Adipose tissue (tissue), 3 donors: Measurements from ENCODE around the gene CHAF1A. TPM values are rescaled to one million over a fixed set of nuclear protein-coding genes. Genes with fewer than 3 reads are reported as not detected.
A peak's percentile ranks its signal among the peaks of the same experiment; 100 is the strongest.

Experiments used
- H3K27ac ChIP-seq: one replicate; pipeline ENCODE4 v1.5.1; 2013; ENCODE audit warnings: low read depth, low read length
- WGBS, 3 donors: extraction: QIAGEN DNeasy Blood & Tissue Kit; methylation state at CpG; one replicate each; pipeline ENCODE4 v1.1.7; 2013; 5-methylcytosine and 5-hydroxymethylcytosine counted together
- polyA plus RNA-seq, 3 donors: library from polyadenylated mRNA; stranded (reverse); fragments of 200-250 nt; gene quantifications; one replicate each; pipeline ENCODE4 v1.2.3, GENCODE V29; 2013
- donor health status: healthy with polysubstance abuse.
- donor health status: Bipolar disorder and iron deficiency.
- donor health status: healthy.

CHAF1A gene
- polyA plus RNA-seq, 3 donors = 3.0 to 7.9 (median 7.4) TPM

DNA sequence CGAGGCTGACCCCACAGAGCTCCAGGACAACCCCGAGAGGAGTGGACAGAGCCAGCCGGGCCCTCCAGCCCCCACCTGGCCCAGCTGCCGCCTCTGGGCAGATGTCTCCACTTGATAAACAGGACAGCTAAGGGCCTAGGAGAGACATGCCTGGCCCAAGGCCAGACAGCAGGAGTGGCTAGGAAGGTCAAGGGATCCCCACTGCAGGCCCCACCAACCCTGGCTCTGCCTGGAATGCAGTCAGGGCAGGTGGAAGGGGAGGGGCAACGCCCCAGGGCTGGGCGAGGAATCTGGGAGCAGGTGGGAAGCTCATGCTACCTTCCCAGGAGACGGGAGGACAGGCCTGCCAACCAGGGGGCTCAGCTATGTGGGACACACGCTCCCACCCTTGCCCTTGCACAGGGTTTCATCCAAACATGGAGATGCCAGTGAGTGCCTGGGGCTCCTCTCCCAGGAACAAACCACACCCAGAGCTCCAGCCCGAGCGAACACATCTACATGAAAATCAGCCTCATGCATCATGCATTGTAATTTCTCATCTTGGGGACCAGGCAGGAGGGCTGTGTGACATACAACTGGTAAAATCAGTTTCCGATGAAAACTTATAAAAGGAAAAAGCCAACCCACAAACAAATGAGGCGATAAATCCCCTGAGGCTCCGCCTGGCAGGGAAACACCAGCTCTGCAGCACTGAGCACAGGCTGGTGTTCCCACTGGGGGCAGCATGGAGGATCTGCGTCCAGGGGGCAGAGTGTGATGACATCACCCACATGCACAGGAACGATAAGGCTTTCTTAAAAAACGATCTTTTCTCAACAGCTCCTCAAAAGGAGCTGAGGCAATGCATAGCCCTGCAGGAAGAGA, 27.0 kb upstream of the CHAF1A start:
- WGBS, 3 donors = 16 to 50% (median 42%) methylated on average over 16 of the region's 16 CpGs
- H3K27ac ChIP-seq = peak overlapping the region; percentile 21

DNA sequence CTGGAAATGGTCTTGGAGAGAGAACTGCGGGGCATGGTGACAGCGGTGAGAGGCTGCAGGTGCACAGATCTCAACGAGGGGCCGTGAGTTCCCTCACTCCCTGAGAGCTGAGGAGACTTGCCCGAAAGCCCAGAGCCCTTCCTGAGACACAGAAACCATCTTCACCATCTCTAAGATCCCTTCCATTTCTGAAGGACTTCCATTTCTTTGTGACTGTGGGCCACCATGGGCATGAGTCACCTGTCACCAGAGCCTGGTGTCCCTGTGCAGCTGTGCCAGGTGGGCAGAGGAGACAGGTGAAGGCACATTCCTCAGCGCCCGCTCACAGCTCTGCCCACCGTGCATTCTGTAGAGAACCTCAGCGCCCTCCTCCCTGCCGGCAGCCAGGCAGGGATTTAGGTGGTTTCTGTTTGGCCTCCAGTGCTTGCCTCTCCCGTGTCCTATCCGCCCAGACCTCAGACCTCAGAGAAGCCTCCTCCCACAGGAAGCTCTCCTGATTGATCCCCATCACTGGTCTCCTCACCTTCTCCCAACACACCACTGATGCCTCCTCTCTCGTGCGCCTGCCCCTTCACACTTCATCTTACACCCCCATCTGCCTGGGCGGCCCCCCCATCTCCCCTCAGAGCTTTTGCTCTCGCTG, 26.3 kb upstream of the CHAF1A start:
- H3K27ac ChIP-seq = no peak overlapping the region
- WGBS, 3 donors = 56 to 71% (median 67%) methylated on average over 16 of the region's 16 CpGs

DNA sequence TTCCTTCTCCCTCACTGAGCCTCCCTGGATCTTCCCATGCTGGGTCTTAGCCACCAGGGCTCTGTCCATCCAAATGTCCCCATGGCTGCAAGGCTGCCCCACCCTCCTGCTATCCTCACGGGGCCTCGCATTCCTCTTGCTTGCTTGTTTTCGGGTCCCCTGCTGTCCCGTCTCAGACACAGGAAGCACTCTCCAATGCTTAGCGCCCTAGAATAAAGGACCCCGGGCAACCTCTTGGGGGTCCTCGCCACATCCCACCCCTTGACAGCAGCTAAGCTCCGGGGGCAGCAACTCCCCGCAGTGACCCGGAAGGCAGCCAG, 25.8 kb upstream of the CHAF1A start:
- 62 to 73% (median 70%) methylated on average over 10 of the region's 10 CpGs for WGBS, 3 donors
- H3K27ac ChIP-seq = no peak overlapping the region

DNA sequence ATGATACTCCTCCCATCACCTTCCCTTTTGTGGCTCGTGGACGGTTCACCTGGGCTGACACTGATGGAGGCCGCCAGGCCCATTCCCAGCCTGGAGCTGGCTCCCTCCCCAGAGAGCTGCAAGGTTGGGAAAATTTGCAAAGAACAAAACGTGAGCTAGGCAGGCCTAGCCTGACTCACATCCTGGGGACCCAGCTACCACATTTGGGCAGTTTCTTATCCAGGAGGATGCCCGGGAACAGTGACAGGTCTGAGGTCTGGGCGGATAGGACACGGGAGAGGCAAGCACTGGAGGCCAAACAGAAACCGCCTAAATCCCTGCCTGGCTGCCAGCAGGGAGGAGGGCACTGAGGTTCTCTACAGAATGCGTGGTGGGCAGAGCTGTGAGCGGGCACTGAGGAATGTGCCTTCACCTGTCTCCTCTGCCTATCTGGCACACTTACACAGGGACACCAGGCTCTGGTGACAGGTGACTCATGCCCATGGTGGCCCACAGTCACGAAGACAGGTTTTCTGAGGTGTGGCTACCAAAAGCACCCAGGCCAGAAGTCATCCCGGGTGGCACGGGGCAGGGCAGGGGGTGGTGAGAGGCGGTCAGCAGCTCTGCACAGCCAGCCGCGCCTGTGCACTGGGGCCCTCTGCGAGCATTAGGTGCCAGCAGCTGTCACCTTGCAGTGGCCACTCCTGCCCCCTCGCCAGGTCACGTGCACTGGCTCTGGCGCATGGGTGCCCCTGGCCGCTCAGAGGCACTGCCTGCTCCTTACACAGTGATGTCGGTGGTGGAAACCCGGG, 25.3 kb upstream of the CHAF1A start:
- 41 to 87% (median 83%) methylated on average over 23 of the region's 23 CpGs for WGBS, 3 donors
- no peak overlapping the region for H3K27ac ChIP-seq

DNA sequence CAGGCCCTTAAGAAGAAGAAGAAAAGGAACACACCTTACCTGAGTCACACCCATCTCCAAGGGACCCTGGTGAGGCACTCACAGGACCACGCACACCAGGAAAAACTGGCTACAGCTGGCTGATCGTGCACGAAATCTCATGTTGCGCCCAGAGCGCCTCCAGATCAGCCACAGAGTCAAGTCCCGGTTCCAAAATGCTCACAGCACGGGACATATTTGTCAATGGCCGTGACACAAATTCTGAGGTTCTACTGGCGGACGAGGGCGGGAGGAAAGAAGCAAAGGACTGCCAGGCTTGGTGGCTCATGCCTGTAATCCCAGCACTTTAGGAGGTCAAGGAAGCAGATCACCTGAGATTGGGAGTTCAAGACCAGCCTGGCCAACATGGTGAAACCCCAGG, 23.6 kb upstream of the CHAF1A start:
- 69 to 91% (median 89%) methylated on average over 11 of the region's 11 CpGs for WGBS, 3 donors
- H3K27ac ChIP-seq = no peak overlapping the region

DNA sequence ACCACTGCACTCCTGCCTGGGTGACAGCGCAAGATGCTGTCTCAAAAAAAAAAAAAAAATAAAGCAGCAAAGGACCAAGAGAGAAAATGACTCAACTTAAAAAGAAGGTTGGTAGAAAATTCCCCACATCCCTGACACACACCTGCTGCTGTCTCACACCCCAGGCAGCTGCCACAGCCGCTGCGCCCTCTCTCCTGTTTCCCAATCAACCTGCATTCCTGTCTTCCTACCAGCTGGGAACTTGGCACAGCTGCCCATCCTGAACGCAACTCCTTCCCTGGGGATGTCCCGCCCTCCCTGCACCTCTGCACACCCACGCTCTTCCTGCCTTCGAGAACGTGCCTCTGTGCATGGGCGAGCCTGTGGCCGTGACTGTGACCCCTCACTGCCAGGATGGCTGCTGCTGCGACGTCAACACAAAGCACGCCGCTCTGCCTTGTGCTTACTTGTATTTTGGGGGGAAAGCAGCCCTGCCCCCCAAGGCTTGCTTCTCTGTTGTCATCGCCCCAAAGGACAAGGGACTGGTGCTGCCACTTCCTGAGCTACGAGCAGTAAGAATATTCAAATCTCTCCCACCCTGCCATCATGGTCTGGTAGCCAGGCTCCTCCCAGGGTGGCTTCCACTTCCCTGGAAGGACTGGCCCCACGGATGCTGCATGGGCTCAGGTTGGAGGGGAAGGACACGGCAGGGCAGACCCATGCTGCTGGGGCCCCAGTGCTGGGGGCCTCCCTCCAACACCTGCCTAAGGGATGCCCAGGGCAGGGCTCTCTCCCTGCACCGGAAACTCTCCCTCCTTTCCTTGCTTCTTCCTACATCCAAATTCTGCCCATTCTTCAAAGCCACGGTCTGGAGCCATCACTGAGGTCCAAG, 22.8 kb upstream of the CHAF1A start:
- 32 to 54% (median 45%) methylated on average over 17 to 20 of the region's 20 CpGs for WGBS, 3 donors
- H3K27ac ChIP-seq = no peak overlapping the region

DNA sequence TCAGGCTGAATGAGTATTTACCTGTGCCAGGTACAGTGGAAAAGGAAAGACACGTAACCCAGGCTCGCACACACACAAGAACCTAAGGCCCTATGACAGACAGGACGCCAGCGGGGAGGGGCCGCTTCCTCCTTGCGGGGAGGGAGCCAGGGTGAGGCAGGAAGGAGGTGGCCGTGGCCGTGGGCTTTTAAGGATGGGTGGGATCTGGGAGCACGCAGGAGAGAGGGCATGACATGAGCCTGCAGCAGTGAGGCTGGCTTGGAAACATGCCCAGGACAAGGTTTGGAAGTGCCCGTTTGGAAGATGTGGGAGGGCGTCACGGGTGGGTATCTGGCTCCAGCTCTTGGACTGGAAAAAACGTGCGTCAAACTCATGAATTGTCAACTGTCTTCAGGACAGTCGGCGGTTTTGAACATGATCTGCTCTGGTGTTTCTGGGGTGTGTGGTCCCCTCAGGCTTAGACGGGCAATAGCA, 22.1 kb upstream of the CHAF1A start:
- H3K27ac ChIP-seq = no peak overlapping the region
- 19 to 49% (median 23%) methylated on average over 17 of the region's 17 CpGs for WGBS, 3 donors

DNA sequence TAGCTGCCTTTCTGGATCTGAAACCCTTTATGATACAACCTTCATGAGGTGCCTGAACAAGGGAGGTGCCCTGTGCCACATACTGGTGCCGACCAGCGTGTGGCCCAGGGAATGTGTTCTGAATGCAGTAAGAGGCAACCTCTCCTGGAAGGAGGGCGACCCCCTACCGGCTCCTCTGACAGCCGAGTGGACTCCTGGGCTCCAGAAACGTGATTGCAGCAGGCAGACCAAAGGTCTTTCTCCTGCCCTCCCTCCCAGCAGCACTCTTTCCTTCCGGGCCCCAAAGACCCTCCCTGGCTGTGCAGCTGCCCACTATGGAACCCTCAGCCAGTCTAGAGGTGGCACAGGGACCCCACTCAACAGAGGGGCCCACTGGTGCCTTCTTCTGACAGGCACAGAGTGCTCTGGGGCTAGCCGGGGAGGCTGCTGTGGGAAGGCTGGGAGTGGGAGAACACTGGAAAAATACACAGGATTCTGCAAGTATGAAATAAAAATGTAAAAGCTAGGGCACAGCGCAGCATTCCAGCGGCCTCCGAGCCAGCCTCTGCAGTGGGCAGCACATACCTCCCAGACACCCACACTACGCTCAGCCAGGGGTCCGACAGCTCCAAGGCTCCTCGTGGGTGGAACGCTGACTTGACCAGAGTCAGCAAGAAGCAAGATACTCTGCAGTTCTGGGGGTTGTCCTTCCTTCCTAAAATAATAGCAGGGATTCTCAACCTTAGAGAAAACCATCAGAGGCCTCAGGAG, 17.0 kb upstream of the CHAF1A start:
- no peak overlapping the region for H3K27ac ChIP-seq
- WGBS, 3 donors = 78 to 86% (median 83%) methylated on average over 15 of the region's 15 CpGs

DNA sequence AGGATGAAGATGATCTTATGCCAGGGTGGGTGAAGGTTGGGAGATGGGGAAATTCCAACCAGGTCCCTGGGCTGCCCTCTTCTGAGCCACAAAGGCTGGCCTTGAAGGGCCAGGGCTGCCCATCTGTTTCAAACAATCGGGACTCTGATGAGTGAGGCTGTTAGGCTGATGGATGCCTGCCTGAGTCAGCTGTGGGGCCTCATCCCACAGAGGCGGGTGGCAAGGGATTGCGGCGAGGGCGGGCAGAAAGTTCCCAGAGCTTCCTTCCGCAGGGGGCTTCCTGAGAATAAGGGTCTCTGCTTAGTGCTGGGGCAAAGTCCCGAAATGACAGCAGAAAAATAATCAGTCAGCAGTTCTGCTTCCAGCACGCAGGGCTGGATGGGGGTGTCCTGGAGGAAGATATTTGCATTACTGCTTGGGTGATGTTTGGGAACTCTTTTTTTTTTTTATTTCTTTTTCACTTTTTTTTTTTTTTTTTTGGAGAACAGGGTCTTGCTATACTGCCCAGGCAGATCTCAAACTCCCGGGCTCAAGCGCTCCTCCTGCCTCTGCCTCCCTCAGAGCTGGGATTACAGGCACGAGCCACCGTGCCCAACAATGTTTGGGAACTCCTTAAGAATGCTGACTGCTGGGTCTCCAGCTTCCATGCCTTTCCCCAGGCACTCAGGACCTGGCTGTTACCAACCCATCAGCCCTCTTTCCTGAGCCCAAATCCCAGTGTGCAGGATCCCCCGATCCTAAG, 16.2 kb upstream of the CHAF1A start:
- WGBS, 3 donors = 78 to 88% (median 83%) methylated on average over 13 of the region's 13 CpGs
- H3K27ac ChIP-seq = no peak overlapping the region

DNA sequence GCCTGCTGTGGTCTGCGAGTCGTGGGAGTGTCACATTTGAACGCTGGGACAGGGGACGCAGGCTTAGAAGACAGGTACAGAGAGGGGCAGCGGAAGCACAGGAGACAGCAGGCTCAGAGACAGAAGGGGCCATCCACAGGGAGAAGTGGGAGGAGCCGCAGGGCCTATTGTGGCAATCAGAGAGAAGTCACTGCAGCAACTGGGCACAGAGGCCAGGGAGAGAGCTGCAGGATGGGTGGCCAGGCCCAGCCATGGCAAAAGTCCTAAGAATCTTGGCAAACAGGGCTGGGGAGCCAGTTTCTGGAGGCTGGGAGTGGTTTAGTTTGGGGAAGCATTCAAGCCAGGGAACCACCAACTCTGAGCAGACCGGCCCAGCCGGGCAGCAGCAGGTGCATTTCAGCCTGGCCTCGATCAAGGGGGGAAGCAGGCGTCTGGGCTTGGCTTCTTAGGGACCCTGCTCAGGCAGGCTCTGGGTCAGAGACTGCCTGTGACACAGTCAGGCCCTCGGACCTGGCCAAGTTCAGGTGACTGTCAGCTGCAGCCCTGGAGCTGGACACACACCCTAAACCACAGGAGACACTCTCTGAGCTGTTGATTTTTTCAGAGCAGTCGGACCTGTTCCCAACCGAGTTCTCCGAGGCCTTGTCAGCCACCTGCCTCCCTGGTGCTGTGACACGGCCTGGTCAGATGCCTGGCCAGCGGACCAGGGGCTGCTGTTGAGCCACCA, 13.9 kb upstream of the CHAF1A start:
- WGBS, 3 donors = 52 to 75% (median 71%) methylated on average over 16 of the region's 16 CpGs
- no peak overlapping the region for H3K27ac ChIP-seq

DNA sequence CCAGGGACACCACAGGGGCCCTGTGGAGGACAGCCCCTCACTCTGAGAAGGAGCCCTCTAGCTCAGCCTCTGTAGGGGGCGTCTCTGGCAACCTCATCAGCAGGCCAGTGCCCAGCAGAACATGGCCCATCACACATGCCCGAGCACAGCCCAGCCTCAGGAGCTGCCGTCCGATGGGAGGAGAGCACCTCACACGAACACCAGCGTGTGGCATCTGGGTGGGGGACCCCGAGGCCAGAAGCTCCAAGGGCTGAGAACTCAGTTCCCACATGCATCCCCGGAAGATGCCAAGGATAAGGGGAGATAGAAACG, 13.4 kb upstream of the CHAF1A start:
- 76 to 82% (median 80%) methylated on average over 9 of the region's 9 CpGs for WGBS, 3 donors
- no peak overlapping the region for H3K27ac ChIP-seq

DNA sequence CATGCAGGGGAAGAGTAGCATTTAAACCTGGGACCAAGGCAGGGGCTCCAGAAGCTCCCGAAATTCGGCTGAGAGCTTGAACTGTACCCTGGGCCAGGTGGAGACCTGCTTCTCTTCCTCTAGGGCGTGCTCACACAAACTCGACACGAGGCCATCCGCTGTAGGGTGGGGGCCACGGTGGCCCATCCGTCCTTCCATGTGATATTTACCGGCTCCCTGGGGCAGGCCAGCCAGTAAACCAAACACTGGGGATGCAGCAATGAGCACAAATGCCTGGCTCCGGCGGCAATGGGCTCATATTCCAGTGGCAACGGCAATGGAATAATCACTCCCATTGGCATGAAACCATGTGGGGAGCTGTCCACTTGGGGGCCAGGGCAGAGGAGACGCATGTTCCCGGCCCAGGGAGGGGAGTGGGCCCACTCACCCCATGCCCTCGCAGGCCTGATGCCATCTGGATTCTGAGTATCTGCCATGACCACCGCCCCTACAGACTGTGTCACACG, 12.9 kb upstream of the CHAF1A start:
- H3K27ac ChIP-seq = no peak overlapping the region
- 54 to 75% (median 59%) methylated on average over 16 to 17 of the region's 17 CpGs for WGBS, 3 donors

DNA sequence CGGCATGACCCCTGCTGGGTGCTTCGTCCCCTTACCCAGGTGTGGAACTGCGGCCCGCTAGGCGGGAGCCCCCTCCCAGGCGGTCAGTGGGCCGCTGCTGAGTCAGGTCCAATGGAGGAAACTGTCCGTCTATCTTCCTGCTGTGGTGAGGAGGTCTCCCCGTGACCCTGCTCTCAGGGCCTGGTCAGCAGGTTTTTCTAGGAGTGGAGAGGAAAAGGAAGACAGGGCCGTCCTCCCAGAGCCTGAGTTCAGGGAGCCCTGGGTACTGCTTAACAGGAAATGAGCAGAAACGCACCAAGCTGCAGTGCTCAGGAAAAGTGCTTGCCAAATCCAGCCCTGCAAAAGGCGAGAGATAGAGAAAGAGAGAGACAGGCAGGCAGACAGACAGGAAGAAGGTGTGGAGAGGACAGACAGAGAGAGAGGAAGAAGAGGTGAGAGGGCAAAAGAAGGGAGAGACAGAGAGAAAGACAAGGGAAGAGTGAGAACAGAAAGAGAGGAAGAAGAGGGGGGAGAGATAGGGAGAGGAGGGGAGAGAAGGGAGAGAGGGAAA, 12.3 kb upstream of the CHAF1A start:
- 27 to 67% (median 31%) methylated on average over 12 of the region's 12 CpGs for WGBS, 3 donors

DNA sequence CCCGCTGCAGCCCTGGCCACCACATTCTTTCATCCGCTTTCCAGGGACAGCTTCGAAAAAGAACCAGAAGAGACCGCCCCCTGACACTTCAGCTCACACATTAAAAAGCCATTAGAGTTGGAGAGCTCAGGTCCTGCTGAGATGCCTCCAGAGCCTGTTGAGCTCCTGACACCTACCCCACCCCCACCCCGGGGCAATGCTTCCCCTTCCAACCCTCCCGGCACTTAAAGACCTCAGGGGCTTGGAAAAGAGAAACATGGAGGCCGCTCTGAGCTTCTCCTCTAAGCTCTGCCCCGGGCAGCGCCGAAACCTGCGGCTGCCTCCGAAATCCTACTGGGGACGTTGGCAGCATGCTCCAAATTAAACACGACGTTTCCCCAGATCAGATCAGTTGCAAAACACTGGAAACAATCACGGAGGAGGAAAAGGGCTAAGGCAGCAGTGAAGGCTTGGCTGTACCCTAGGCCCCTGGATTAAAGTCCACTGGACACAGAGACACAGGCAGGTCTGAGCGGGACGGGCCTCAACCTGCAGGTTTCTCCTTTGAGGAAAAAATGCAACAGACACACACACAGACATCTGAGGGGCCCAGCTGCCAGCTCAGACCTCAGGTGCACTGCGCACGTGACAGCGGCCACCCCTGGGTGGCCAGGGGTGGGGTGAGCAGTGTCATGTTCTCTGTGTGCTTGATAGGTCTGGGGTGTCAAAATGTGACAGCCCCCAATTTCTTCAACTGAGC, 11.7 kb upstream of the CHAF1A start:
- 28 to 35% (median 30%) methylated on average over 21 of the region's 21 CpGs for WGBS, 3 donors
- no peak overlapping the region for H3K27ac ChIP-seq

More for the DNA sequence above, 12.3 kb upstream of the CHAF1A start:
- H3K27ac ChIP-seq = no peak overlapping the region

DNA sequence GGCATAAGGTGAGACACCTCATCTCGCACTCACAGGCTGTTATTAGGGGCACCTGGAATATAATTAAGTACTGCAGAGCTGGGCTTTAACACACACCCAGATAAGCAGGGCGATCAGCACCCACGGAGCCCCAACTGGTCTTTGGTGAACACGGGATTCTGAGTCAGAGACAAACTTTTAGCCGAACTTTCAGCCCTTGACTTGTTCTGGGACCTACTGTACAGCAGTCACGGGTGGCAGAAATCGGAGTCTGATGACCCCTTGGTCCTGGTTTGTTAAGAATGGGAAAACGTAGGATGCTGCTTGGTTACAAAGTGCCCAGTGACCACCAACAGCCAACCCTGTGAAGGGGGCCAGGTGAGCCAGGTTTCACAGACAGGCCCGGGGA, 11.1 kb upstream of the CHAF1A start:
- H3K27ac ChIP-seq = peak overlapping the region; percentile 43
- WGBS, 3 donors = 45 to 61% (median 54%) methylated on average over 9 of the region's 9 CpGs
